ENCODE measurements around the gene PPM1L.

Gene PPM1L

GRCh38 chr3:160893207-160893606, 137.2 kb downstream of the PPM1L start:
- Histone ChIP-seq H3K9ac (no peak overlapping the region), H3K36me3 (ENCODE audit: insufficient read depth) (no peaks in the 10 kb centered on the region), H3K4me2 (peak overlapping the region; percentile 0; the same call in 1 of the 2 replicates), H2AFZ (ENCODE audit: low read depth) (no peak overlapping the region), H3K79me2 (ENCODE audit: insufficient read depth, low read depth) (no peaks in the 10 kb centered on the region), H4K20me1 (ENCODE audit: insufficient read depth) (no peaks in the 10 kb centered on the region), H3K27me3 (ENCODE audit: insufficient read depth, low read depth) (no peaks in the 10 kb centered on the region), H3K4me1 (ENCODE audit: low read depth, poor library complexity, severe bottlenecking) (peaks cover 33% of the 10 kb centered on the region), H3K4me3 (IDR thresholded peaks at IDR 0.05; ENCODE audit: insufficient read depth, low read depth, low read length) (no peak overlapping the region), H3K27ac (no peak overlapping the region)
- TF ChIP-seq CTCF (conservative IDR thresholded peaks at IDR 0.05; ENCODE audit: low read depth, low read length) = no peak

GRCh38 chr3:160904691-160905090, 148.7 kb downstream of the PPM1L start:
- no peak overlapping the region for H3K9ac ChIP-seq
- no peak overlapping the region for H3K4me2 ChIP-seq
- no peaks in the 10 kb centered on the region for H3K36me3 ChIP-seq (ENCODE audit: insufficient read depth)
- no peaks in the 10 kb centered on the region for H3K4me1 ChIP-seq (ENCODE audit: low read depth, poor library complexity, severe bottlenecking)
- TF ChIP-seq CTCF (conservative IDR thresholded peaks at IDR 0.05; ENCODE audit: low read depth, low read length) = no peak
- no peaks in the 10 kb centered on the region for H4K20me1 ChIP-seq (ENCODE audit: insufficient read depth)
- no peak overlapping the region for H2AFZ ChIP-seq (ENCODE audit: low read depth)
- no peak overlapping the region for H3K4me3 ChIP-seq (IDR thresholded peaks at IDR 0.05; ENCODE audit: insufficient read depth, low read depth, low read length)
- H3K27me3 ChIP-seq (ENCODE audit: insufficient read depth, low read depth) = no peaks in the 10 kb centered on the region
- 0 out of 2 replicates have a peak, but pooled peaks cover 5% of the 10 kb centered on the region for H3K79me2 ChIP-seq (ENCODE audit: insufficient read depth, low read depth)
- no peak overlapping the region for H3K27ac ChIP-seq

GRCh38 chr3:160906646-160907045, 150.6 kb downstream of the PPM1L start:
- Histone ChIP-seq H3K4me2 (no peak overlapping the region), H2AFZ (ENCODE audit: low read depth) (no peak overlapping the region), H3K9ac (no peak overlapping the region), H4K20me1 (ENCODE audit: insufficient read depth) (no peaks in the 10 kb centered on the region), H3K27ac (no peak overlapping the region), H3K36me3 (ENCODE audit: insufficient read depth) (no peaks in the 10 kb centered on the region), H3K79me2 (ENCODE audit: insufficient read depth, low read depth) (0 out of 2 replicates have a peak, but pooled peaks cover 5% of the 10 kb centered on the region), H3K4me3 (IDR thresholded peaks at IDR 0.05; ENCODE audit: insufficient read depth, low read depth, low read length) (no peak overlapping the region), H3K27me3 (ENCODE audit: insufficient read depth, low read depth) (no peaks in the 10 kb centered on the region), H3K4me1 (ENCODE audit: low read depth, poor library complexity, severe bottlenecking) (no peaks in the 10 kb centered on the region)
- no peak for TF ChIP-seq CTCF (conservative IDR thresholded peaks at IDR 0.05; ENCODE audit: low read depth, low read length)

GRCh38 chr3:160909917-160910316, 153.9 kb downstream of the PPM1L start:
- no peak overlapping the region for H2AFZ ChIP-seq (ENCODE audit: low read depth)
- no peak for TF ChIP-seq CTCF (conservative IDR thresholded peaks at IDR 0.05; ENCODE audit: low read depth, low read length)
- no peaks in the 10 kb centered on the region for H3K36me3 ChIP-seq (ENCODE audit: insufficient read depth)
- H3K9ac ChIP-seq = no peak overlapping the region
- no peaks in the 10 kb centered on the region for H4K20me1 ChIP-seq (ENCODE audit: insufficient read depth)
- no peak overlapping the region for H3K27ac ChIP-seq
- H3K4me1 ChIP-seq (ENCODE audit: low read depth, poor library complexity, severe bottlenecking) = no peaks in the 10 kb centered on the region
- H3K27me3 ChIP-seq (ENCODE audit: insufficient read depth, low read depth) = no peaks in the 10 kb centered on the region
- no peak overlapping the region for H3K4me2 ChIP-seq
- H3K4me3 ChIP-seq (IDR thresholded peaks at IDR 0.05; ENCODE audit: insufficient read depth, low read depth, low read length) = no peak overlapping the region
- H3K79me2 ChIP-seq (ENCODE audit: insufficient read depth, low read depth) = 0 out of 2 replicates have a peak, but pooled peaks cover 5% of the 10 kb centered on the region

Data from KMS-11 (cell line).